Measurements from ENCODE around the gene LETM1. TPM values are rescaled to one million over a fixed set of nuclear protein-coding genes. Genes with fewer than 3 reads are reported as not detected.

Gene LETM1
- total and polyA plus RNA-seq, 4 donors, result 12.2 to 46.9 (median 24.1) TPM

DNA sequence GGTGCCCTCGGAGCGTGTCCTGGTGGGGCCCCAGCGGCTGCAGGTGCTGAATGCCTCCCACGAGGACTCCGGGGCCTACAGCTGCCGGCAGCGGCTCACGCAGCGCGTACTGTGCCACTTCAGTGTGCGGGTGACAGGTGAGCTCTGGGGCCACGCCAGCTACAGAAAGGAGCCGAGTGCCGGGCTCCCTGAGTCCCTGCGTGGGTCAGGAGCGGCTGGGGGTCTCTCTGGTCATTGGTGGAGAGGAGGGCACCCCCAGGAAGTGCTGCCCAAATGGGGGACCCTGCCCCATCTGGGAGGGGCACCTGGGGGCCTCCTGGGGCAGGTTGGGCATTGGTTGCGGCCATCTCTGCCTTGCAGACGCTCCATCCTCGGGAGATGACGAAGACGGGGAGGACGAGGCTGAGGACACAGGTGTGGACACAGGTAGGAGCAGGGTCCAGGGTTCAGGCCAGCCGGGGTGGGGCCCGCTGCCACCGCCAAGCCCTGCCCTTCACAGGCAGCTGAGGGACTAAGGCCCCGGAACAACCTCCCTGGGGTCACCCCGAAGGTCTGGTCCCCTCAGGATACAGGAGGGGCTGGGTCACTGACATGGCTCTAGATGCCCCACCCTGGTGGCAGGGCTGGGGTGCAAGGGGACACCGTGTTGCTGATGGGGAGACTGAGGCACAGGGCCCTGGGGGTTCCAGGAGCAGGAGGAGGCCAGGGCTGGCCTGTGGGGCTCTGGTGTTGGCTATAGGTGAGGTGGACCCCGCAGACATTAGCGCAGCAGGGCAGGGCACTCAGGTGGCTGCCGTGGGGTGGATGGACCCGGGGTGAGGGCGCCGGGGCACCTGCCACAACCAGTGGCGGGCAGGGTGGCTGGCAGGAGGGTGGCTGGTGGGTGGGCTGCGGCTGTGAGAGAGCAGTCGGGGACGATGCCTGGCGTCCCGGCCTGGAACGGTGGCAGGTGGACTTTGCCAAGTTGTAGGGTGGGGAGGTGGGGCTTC, 56.3 kb downstream of the LETM1 start:
- Histone ChIP-seq H3K9me3 (ENCODE audit: control insufficient read depth in 4 of 4, low read length in 3 of 4) (no peaks in the 10 kb centered on the region), H3K4me3 (ENCODE audit: low read depth in 1 of 3, low read length in 3 of 3) (no peak overlapping the region), H3K27me3 (ENCODE audit: control insufficient read depth in 4 of 4, insufficient read depth in 4 of 4, low read length in 3 of 4) (no peaks in the 10 kb centered on the region), H3K27ac (ENCODE audit: low read depth in 1 of 2, low read length in 2 of 2) (peak overlapping the region in 1 of 2 donors; percentile 57), H3K4me1 (ENCODE audit: control insufficient read depth in 4 of 4, insufficient read depth in 4 of 4, low read length in 3 of 4) (peaks cover 21 to 41% (median 33%) of the 10 kb centered on the region in 4 donors), H3K9ac (ENCODE audit: low read depth in 1 of 2, low read length in 2 of 2) (no peak overlapping the region), H3K36me3 (ENCODE audit: control insufficient read depth in 4 of 4, insufficient read depth in 3 of 4, low read depth in 1 of 4, low read length in 3 of 4) (peaks cover 4 to 19% (median 10%) of the 10 kb centered on the region in 4 donors)
- no peak for DNase-seq (ENCODE audit: low spot score)
- WGBS, result 81% methylated on average over 41 of the region's 41 CpGs
- TF ChIP-seq FOXA1 (IDR thresholded peaks at IDR 0.05) (no peak), MAX (IDR thresholded peaks at IDR 0.05) (no peak), HNF4G (IDR thresholded peaks at IDR 0.05) (no peak), NR2F2 (IDR thresholded peaks at IDR 0.05) (no peak), TAF1 (conservative IDR thresholded peaks at IDR 0.05) (no peak), HNF4A (conservative IDR thresholded peaks at IDR 0.05) (peak; percentile 10 to 16), EGR1 (IDR thresholded peaks at IDR 0.05; ENCODE audit: low read depth in 2 of 2) (no peak), RAD21 (IDR thresholded peaks at IDR 0.05) (no peak)

GRCh38 chr4:1798580-1799386, 57.2 kb downstream of the LETM1 start:
- no peak overlapping the region for H3K9ac ChIP-seq (ENCODE audit: low read depth in 1 of 2, low read length in 2 of 2)
- H3K4me1 ChIP-seq (ENCODE audit: control insufficient read depth in 4 of 4, insufficient read depth in 4 of 4, low read length in 3 of 4), result peaks cover 21 to 46% (median 33%) of the 10 kb centered on the region in 4 donors
- TF ChIP-seq FOXA1 (IDR thresholded peaks at IDR 0.05) (no peak), REST (IDR thresholded peaks at IDR 0.05) (no peak)
- no peak for DNase-seq (ENCODE audit: low spot score)
- WGBS, result 70% methylated on average over 30 of the region's 30 CpGs
- peak overlapping the region in 1 of 2 donors; percentile 57 for H3K27ac ChIP-seq (ENCODE audit: low read depth in 1 of 2, low read length in 2 of 2)
- H3K4me3 ChIP-seq (ENCODE audit: low read depth in 1 of 3, low read length in 3 of 3), result no peak overlapping the region
- H3K36me3 ChIP-seq (ENCODE audit: control insufficient read depth in 4 of 4, insufficient read depth in 3 of 4, low read depth in 1 of 4, low read length in 3 of 4), result peaks cover 0 to 16% (median 5%) of the 10 kb centered on the region in 4 donors
- no peaks in the 10 kb centered on the region for H3K9me3 ChIP-seq (ENCODE audit: control insufficient read depth in 4 of 4, low read length in 3 of 4)
- no peaks in the 10 kb centered on the region for H3K27me3 ChIP-seq (ENCODE audit: control insufficient read depth in 4 of 4, insufficient read depth in 4 of 4, low read length in 3 of 4)

DNA sequence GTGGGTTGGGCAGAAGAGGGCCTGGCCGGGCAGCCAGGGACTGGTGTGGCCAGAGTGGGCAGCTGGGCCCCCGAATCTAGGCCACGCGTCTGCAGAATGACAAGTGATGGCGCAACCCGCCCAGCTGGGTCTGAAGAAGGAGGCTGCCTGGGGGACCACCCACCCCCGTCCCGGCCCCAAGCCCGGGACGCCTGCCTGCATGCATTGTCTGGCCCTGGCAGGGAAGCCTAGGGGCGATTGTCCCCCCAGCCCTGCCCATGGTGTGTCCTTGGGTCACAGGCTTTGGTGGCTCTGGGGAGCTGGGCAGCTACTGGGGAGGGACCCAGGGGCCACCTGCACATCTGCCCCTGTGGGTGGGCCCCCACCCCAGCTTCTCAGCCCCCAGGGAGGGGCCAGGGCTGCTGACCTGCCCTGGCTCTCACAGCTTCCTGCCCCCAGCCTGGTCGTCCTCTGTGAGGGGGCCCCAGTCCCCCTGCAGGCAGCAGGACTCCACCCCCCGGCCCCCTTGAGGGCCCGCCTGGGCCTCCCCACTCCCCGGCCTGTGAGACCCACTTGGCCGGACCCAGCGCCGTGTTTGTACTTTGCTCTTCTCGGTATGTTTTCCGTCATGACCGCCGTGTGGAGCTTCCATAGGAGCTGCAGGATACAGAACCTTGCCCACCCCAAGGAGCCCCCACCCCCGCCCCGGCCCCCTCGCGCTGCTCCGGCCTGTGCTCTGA, 57.9 kb downstream of the LETM1 start:
- 57% methylated on average over 27 of the region's 27 CpGs for WGBS
- peaks cover 0 to 11% (median 4%) of the 10 kb centered on the region in 4 donors for H3K36me3 ChIP-seq (ENCODE audit: control insufficient read depth in 4 of 4, insufficient read depth in 3 of 4, low read depth in 1 of 4, low read length in 3 of 4)
- H3K4me1 ChIP-seq (ENCODE audit: control insufficient read depth in 4 of 4, insufficient read depth in 4 of 4, low read length in 3 of 4), result peaks cover 21 to 46% (median 33%) of the 10 kb centered on the region in 4 donors
- H3K9me3 ChIP-seq (ENCODE audit: control insufficient read depth in 4 of 4, low read length in 3 of 4), result no peaks in the 10 kb centered on the region
- DNase-seq (ENCODE audit: low spot score), result no peak
- peak overlapping the region; percentile 90 to 92 for H3K27ac ChIP-seq (ENCODE audit: low read depth in 1 of 2, low read length in 2 of 2)
- H3K27me3 ChIP-seq (ENCODE audit: control insufficient read depth in 4 of 4, insufficient read depth in 4 of 4, low read length in 3 of 4), result no peaks in the 10 kb centered on the region
- peak overlapping the region in 1 of 3 donors; percentile 12 for H3K4me3 ChIP-seq (ENCODE audit: low read depth in 1 of 3, low read length in 3 of 3)
- H3K9ac ChIP-seq (ENCODE audit: low read depth in 1 of 2, low read length in 2 of 2), result peak overlapping the region in 1 of 2 donors; percentile 3
- TF ChIP-seq FOXA1 (IDR thresholded peaks at IDR 0.05), result no peak
- TF ChIP-seq HNF4G (IDR thresholded peaks at IDR 0.05), result no peak
- peak in 1 of 2 donors; percentile 45 for TF ChIP-seq HNF4A (conservative IDR thresholded peaks at IDR 0.05)

Data from liver (tissue), 9 donors.